22Rv1 (cell line): ENCODE data around the gene FARP1.

Experiments used
- ZFX ChIP-seq: fragments of 450-650 bp; IDR thresholded peaks from 2 replicates; pipeline ENCODE4 v1.6.1; 2017; ENCODE audit warnings: antibody characterized with exemption, borderline replicate concordance
- TF ChIP-seq, protein P1 (sequence below): fragments of 450-650 bp; IDR thresholded peaks from 2 replicates; pipeline ENCODE4 v1.5.1; 2017; ENCODE audit warnings: mild to moderate bottlenecking

DNA sequence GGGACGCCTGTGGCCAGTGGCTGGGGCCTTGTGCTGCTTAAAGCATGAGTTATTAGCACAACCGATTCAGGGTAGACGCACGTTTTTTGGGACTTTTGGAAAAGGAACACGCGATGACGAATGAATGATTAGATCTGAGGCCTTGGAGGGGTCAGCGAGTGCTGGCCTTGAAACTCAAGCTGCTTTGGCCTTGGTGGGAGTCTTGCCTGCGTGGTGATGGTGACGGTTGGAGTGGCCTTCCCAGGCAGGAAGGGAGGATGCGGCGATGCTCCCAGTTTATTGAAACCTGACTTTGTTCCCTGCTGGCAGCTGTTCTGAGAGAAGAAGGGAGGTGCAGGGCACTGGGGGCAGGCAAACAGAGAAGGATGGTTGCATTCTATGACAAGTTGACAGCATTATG, 97.2 kb downstream of the FARP1 start:
- TF ChIP-seq, protein P1, sequence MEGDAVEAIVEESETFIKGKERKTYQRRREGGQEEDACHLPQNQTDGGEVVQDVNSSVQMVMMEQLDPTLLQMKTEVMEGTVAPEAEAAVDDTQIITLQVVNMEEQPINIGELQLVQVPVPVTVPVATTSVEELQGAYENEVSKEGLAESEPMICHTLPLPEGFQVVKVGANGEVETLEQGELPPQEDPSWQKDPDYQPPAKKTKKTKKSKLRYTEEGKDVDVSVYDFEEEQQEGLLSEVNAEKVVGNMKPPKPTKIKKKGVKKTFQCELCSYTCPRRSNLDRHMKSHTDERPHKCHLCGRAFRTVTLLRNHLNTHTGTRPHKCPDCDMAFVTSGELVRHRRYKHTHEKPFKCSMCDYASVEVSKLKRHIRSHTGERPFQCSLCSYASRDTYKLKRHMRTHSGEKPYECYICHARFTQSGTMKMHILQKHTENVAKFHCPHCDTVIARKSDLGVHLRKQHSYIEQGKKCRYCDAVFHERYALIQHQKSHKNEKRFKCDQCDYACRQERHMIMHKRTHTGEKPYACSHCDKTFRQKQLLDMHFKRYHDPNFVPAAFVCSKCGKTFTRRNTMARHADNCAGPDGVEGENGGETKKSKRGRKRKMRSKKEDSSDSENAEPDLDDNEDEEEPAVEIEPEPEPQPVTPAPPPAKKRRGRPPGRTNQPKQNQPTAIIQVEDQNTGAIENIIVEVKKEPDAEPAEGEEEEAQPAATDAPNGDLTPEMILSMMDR, result no peak
- no peak for TF ChIP-seq ZFX
